Hair follicular keratinocyte (primary cell): ENCODE measurements around the gene LMNTD1. TPM values are rescaled to one million over a fixed set of nuclear protein-coding genes. Genes with fewer than 3 reads are reported as not detected.

Experiments
- total RNA-seq: library from RNA; depleted of rRNA; stranded (reverse); fragments of >200 nt; gene quantifications from 2 replicates; pipeline ENCODE4 v1.2.3, GENCODE V29; 2015

Gene LMNTD1, protein sequence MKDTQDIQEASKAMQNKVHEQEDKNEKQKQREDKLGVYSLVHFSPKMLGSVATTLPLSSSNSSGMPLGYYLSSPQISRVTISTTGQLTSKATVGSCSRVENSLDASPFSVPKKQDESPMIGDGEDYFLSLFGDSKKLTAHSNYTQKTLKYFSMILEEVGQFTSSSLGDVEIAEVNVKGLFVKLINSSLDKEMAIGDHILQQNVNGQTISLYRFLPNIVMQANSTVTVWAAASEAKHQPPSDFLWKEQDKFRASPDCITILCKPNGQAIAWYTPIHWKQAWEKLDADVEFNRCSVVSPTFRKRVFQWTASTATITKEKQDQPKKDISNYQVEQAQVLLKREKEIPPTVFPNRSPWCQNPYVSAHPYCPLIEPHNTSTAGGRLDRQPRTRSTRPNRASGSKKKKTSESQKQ
- total RNA-seq, result not detected in 2 replicates

DNA sequence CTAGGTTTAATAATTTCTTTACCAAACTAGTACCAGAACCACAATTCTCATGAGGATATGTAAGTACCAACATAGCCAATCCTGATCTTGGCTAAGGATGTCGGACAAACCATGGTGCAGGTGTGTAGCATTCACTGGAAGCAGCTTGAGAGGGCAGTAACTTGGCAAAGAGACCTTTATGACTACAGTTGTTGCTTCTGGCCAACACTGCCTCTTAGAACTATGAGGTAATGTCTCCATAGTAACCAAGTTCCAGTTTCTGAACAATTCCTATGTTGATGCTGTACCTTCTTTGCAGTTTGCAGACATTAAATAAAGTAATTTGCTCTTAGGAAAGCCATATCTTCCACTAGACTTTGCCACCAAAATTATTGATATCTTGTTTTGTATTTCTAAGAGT, at the start of gene LMNTD1:
Gene LMNTD1 (minus strand): TSS at position 186 of the 400 bp plus-strand sequence. CDS start 324 bp downstream, outside the sequence.

